NCI-H128 (cell line): ENCODE results near the gene GLUD2.
"Not testable (repeated sequence)": the region's sequence is repeated elsewhere in the genome, so short reads cannot be mapped to it uniquely, and the experiment has no call there.

ENCODE experiments used
- DNase-seq: peaks from one replicate; lab custom pipeline; 2025; ENCODE audit not compliant: unreplicated experiment; lab: John Stamatoyannopoulos, UW

GLUD2 gene

DNA sequence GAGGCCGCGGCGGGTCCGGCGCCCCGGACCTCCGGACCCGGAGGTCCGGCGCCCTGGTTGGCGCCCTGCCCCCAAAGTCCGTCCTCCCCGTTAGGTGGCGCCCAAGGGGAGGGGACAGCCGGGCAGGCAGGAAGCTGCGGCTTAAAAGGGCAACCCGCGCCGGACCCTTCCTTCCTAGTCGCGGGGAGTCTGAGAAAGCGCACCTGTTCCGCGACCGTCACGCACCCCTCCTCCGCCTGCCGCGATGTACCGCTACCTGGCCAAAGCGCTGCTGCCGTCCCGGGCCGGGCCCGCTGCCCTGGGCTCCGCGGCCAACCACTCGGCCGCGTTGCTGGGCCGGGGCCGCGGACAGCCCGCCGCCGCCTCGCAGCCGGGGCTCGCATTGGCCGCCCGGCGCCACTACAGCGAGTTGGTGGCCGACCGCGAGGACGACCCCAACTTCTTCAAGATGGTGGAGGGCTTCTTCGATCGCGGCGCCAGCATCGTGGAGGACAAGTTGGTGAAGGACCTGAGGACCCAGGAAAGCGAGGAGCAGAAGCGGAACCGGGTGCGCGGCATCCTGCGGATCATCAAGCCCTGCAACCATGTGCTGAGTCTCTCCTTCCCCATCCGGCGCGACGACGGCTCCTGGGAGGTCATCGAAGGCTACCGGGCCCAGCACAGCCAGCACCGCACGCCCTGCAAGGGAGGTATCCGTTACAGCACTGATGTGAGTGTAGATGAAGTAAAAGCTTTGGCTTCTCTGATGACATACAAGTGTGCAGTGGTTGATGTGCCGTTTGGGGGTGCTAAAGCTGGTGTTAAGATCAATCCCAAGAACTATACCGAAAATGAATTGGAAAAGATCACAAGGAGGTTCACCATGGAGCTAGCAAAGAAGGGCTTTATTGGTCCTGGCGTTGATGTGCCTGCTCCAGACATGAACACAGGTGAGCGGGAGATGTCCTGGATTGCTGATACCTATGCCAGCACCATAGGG, at the start of gene GLUD2:
Gene GLUD2 (plus strand): TSS at position 170 of the 979 bp plus-strand sequence. CDS start 75 bp downstream, at position 245.
- DNase-seq: not testable (repeated sequence)

DNA sequence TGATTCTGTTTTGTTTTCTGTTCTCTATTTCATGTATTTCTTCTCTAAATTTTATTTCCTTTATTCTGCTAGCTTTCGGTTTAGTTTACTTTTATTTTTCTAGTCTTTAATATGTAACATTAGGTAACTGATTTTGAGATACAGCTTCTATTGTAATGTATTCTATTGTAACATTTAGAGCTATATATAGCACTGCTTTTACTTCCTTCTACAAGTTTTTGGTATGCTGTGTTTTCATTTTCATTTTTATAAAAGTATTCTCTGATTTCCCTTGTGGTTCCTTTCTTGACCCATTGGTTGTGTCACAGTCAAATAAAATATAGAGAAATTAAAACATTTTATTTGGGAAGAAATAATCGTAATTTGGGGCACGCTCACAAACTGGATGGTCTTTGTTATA, 48.0 kb upstream of the GLUD2 start:
- no peak for DNase-seq

DNA sequence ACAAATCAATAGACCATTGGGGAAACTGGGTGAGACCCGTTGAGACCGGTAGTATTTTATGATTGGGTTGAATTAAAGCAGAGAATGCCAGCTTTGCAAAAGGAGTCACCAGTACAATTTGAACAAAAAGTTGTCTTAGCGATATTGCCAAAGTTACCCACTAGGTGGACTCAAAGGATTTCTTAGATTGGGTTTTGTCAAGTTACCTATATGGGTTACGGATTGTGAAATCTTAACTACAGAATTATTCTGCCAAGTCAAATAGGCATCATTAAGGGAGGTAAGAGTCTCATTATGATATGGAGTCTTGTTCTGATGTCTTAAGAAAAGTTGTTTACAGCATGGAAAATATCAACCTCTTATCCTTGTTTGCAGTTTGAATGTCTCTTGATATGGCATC, 46.8 kb upstream of the GLUD2 start:
- no peak for DNase-seq

DNA sequence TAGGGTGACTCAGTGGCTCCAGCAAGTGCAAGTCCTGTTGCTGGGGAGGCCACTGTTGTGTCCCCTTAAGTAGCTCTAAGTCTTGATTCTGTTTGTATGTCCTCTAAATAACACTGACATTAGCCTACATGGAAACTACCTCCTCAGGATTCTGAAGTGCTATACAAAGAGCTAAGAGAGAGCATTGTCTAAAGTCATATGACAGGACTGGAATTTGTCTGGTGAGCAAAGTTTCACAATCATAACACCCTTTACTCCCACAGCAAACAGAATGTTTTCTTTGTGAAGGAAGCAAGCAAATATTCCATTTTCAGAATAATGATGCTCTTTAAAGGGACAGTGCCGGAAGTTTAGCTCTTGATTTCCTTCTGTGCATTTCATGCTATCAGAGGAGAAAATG, 38.5 kb upstream of the GLUD2 start:
- no peak for DNase-seq

DNA sequence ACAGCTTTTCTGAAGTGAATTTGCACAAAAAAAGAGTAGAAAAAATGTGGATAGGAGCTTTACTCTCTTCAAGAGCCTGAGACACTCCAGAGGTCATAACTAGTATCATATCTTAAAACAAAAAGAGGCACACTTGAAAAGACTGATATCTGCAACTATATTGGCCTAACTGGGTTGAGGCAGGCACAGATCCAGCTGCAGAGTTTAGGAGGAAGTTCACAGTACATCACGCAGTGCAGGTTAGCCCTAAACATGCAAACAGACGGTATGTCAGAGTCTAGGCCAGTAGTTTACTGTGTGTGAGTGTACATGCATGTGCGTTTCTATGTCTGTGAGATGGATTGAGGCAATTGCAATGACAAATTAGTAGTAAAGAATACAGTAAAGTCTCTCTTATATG, 37.6 kb upstream of the GLUD2 start:
- DNase-seq: no peak

DNA sequence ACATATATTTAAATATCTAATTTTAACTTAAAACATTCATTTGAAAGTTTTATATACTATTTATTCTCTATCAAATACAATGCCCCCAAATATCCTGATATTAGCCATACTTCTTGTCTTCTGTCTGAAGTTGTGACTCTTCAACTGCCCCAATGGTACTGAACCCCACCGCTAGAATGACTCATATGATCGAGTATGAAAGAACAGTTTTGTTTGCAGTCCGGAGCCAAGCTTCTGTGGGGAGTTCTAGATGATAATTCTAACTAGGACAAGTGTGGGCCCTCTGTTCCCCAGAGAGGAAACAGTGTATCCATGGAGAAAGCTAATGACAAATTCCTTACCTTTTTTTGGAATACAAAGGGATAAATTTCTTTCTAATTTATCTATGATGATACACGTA, 37.2 kb upstream of the GLUD2 start:
- DNase-seq: no peak

DNA sequence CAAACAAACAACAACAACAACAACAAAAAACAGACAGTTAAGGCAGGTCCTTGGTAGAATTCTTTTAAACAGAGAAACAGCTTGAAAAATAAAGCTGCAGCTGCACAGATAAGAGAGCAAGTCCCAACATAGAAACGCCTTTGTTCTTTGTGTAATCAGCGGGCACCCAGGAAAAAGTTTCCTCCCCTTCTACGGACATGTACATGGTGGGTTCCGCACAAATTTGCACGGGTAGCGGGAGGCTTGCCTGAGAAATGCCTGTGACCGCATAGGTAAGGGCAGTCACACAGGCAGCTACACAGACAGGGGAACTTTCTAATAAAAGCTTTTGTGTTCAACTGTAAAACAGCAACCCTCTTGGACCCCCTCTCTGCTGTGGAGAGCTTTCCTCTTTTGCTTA, 36.2 kb upstream of the GLUD2 start:
- no peak for DNase-seq

DNA sequence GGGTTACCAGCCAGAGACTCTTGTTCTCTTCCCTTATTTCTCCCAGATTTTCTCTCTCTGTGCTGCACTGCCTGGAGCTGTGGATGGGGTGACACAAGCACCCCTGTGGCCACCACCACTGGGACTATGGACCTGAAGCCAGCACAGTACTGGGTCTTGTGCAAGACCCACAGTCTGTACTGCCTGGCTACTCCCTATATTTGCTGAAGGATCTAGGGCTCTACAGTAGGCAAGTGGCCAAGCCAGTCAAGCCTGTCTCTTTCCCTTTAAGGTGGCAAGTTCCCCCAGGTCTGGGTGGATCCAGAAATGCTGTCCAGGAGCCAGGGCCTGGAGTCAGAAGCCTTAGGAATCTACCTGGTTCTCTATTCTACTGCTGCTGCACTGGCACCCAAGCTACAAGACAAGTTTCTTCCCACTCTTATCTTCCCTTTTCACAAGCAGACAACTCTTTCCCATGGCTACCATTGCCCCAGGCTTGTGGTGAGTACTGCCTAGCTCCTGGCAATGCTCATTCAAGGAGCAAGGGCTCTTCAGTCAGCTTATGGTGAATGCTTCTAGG, 33.4 kb upstream of the GLUD2 start:
- no peak for DNase-seq

DNA sequence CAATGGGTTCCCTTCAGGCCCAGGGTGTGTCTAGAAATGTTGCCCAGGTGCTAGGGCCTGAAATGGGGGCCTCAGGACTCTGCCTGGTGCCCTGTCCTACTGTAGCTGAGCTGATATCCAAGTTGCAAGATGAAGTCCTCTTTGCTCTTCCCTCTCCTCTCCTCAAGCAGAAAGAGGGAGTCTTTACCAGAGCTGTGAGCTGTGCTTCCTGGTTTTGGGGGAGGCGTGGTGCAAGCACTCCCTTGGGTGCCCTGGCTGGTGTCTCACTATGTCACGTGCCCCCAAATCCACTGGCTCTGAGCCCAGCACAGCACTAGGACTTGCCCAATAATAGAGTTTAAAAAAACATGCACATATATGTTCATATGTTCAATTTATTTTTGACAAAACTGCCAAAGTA, 32.6 kb upstream of the GLUD2 start:
- DNase-seq: no peak

DNA sequence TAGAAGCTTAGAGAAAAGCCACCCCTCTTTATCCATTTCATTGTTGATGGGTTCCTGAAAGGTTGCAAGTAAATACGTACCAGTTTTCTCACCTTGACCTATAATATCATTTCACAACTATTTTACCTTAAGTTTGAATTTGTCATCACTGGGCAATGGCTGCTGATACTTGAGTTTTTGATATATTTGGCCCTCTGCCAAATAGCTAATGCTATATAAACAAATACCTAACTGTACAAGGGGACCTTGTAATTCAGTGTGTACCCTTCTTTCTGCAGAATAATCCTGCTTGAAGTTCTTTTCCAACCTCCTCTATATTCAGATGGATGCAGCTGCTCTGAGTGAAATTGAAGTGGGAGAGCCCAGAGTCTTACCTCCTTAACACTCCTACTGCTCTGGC, 19.0 kb upstream of the GLUD2 start:
- no peak for DNase-seq

DNA sequence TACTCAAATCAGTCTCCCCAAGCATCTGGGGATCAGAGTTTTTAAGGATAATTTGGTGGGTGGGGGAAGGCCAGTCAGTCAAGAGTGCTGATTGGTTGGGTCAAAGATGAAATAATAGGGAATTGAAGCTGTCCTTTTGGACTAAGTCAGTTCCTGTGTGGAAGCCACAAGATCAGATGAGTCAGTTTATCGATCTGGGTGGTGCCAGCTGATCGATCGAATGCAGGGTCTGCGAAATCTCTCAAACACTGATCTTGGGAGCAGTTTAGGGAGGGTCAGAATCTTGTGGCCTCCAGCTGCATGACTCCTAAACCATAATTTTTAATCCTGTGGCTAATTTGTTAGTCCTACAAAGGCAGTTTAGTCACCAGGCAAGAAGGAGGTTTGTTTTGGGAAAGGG, 17.3 kb upstream of the GLUD2 start:
- no peak for DNase-seq

DNA sequence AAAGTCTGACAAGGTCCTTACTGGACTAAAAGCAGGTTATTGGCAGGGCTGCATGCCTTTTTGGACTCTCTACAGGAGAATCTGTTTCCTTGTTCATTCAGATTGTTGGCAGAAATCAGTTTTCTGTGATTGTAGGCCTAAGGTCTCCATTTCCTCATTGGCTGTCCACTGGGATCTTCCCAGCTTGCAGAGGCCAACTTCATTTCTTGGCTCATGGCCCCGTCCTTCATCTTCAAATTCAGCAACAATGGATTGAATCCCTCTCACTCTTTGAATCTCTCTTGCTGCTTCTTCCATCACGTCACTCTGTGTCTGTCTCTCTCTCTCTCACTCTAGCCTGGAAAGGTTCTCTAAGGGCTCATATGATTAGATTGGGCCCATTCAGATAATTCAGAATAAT, 14.9 kb upstream of the GLUD2 start:
- no peak for DNase-seq

DNA sequence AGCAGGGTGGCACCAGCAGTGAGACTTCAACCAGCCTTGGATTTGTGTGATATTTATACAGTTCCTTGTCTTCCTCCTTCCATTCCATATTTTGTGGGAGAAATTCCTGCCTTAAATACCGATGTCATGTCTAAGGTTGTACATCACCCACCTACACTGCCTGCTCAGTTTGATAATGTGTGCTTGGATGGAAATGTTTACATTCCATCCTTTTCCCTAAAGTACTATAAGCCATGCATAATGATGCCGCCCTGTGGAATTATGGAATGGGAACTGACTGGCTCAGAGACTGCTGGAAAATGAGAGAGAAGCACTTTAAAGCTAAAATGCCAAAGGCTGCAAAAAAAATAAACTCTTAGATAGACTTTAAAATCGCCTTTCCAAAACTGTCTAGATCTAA, 11.3 kb upstream of the GLUD2 start:
- no peak for DNase-seq

DNA sequence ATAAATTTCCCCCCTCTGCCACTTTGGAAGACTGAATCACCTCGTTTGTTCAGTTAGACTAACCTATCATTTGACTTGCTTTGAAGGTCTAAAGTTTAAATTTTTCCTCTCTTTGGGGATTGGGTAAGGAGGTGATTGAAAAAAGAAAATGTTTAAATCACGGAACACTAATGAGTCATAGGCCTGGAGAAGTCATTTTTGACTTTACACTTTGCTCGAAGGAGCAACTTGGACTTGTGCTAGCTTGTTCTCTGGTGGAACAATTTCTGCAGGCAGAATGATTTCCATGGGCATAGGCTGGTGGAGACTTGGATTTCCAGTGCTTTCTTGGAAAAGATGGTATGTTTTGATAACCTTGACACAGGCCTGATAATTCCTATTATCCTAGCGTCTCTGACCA, 10.5 kb upstream of the GLUD2 start:
- DNase-seq: no peak

DNA sequence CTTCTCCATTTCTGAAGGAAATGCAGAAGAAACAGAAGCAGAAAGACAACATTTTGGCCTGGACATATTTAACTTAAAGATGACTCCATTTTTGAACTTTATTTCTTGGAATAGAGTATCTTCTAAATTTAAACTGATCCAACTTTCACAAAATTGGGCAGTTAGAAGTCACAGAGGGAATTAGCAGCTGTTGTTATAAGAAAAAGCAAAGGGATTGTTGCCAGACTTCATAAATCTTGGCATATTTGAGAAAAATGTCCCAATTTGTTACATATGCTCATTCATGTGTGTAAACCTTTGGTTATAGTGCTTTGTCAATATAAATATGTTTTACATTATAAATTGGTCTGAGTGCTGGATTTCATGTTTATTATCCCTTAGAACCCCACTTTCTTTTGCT, 3.4 kb downstream of the GLUD2 start:
- no peak for DNase-seq

DNA sequence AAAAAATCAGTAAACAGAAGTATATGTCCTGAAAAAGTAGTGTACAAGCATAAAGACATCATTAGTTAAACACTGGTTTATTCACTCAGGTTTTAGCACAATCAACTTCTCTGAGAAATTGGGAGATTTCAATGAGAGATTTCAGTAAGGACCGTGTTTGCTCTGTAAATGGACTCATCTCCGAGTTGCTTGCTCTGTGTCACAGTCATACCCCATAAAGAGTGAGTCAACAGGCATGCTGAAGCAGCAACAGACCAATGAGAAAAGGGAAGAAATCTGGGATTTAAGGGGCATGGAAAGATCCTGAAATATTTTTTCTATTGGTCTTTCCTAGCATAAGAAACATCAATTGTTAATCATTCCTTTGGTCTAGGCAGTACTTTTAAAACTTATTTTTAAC, 4.7 kb downstream of the GLUD2 start:
- DNase-seq: no peak

DNA sequence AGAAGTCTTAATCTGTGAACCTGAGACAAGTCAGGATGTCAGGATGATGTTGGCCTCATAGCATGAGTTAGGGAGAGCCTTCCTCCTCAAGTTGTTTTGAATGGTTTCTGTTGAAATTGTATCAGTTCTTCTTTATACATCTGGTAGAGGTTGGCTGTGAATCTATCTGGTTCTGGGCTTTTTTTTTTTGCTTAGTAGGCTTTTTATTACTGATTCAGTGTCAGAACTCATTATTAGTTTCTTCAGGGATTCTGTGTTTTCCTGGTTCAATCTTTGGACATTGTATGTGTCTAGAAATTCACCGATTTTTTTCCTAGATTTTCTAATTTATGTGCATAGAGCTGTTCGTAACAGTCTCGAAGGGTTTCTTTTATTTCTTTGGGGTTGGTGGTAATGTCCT, 14.9 kb downstream of the GLUD2 start:
- no peak for DNase-seq

DNA sequence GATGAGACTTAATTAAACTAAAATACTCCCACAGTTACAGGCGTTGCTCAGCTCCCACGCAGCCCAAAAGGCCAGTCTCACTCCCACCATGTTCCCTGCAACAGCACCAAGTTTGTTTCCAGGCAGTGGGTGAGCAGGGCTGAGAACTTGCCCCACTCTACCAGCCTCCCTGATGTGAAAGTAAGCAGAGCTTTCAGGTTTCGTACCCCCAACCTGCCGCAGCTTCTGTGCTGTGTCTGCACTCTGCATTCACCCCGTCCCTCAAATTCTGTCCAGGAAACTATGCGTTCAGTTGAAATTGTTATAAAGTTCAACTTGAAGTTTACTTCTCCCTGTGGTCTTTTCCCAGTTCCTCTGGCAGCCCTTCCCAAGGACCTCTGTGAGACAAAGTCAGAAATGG, 17.2 kb downstream of the GLUD2 start:
- no peak for DNase-seq

DNA sequence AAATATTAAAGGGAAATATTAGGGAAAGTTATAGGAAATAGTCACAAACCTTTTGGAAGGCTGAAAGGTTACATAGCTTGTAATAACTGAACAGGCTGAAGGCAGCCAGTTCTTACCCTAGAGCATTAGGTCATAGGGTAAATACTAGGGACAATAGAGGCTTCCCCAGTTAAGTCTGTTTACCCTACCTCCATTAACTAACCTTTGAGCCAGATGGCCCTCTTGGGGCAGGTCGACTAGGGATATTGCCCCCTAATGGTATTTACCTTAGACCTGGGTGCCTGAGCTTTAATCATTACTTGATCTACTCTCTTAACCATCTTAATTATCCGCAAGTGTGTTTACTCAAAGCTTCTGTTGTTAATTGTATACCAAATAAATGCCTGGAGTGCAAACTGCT, 36.8 kb downstream of the GLUD2 start:
- not testable (repeated sequence) for DNase-seq

DNA sequence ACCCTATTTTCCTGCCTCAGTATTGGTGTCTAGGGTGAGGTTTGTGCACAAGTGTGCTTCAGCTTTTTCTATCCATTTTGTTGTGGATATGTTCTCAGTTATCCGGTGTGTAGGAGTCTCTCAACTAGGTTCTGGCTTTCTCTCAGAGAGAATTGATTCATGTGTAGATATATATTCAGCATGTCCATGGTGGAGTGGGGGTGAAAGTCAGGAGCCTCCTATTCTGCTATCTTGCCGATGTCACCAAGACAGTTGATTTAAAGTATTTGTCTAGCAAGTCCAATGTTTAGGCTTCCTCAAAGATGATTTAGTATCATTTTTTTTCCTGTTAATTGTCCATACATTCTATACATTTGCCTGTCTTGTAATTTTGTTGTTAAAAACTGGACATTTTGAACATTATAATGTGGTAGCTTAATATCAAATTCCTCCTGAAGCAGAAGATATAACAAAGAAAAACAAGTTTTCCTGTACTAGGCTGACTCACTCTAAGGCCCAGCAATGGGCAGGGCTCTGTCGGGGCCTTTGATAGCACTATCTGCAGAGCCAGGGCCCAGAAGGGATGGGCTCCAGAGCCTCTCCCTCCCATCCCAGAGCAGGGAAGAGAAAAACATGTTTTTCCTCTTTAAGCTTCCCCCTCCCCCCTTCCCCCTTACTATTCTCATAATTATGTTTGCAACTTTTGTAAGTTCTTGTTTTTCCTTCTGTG, 37.6 kb downstream of the GLUD2 start:
- no peak for DNase-seq

DNA sequence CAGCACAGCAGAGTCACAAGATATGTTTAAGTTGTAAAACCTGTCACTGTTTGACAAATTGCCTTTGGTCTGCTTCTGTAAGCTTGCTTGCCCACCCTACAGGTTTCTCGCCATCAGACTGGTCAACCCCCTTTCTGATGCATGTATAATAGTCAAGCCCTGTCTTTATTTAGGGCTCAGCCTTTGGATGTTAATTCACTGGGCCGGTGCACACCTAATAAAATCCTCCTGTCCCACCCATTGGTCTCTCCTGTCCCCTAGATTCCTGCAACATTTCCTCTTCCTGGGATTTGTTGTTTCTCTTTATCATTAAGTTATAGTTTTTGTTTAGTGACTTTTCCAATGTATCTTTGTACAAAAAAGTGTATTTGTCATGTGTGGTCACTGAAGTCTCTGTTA, 38.2 kb downstream of the GLUD2 start:
- DNase-seq: no peak

DNA sequence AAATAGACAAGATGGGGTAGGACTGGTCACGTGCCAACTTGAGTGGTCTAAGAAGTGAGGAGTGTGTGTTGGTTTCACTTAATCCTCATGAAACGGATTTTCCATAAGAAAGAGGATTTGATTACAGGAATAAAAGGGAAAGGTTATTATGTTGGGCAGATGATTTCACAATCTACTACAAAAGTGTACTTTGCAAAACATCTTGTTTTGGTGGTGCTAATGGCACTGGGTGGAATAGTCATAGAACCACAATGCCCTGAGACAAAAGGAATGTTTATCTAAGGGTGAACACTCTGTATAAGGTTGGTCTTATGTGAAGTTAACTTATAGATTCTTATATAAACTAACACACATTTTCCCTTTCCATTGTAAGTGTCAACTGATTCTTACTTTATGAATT, 45.6 kb downstream of the GLUD2 start:
- no peak for DNase-seq
